Caco-2 (cell line): ENCODE data around the gene ABHD17C. TPM values are rescaled to one million over a fixed set of nuclear protein-coding genes. Genes with fewer than 3 reads are reported as not detected.

ENCODE experiments used
- BruUV-seq: library from RNA; stranded (reverse); fragments of 400-500 nt; replicated peaks from 2 replicates; lab custom pipeline; 2021; lab: Mats Ljungman, UMichigan
- CTCF ChIA-PET: fragments of 300-600 bp; sonication (Branson Sonifier 250); formaldehyde crosslinking; loops from one replicate; lab custom pipeline; 2022; ENCODE audit warnings: antibody characterized with exemption; lab: Charles Lee
- POLR2A ChIA-PET: fragments of 300-600 bp; sonication (Branson Sonifier 250); formaldehyde crosslinking; loops from one replicate; lab custom pipeline; 2022; ENCODE audit warnings: antibody characterized with exemption; lab: Charles Lee
- DNase-seq, 2 experiments: peaks; one replicate each; pipeline versions ENCODE4 v3.0.0 to v3.0.0-alpha.2; 2020 to 2022
- H3K27me3 ChIP-seq: replicated peaks from 2 replicates; pipeline ENCODE4 v1.6.0; 2011; ENCODE audit warnings: low read length; ENCODE audit not compliant: control insufficient read depth, insufficient read depth
- H3K36me3 ChIP-seq: 2 replicates; pipeline ENCODE4 v1.5.1; 2011; ENCODE audit warnings: low read length; ENCODE audit not compliant: control insufficient read depth, insufficient read depth
- H3K4me1 ChIP-seq: fragments of 250-450 bp; sonication (Bioruptor Pico); 2 replicates; pipeline ENCODE4 v1.5.1; 2020; ENCODE audit warnings: mild to moderate bottlenecking
- H3K4me3 ChIP-seq: 2 replicates; pipeline ENCODE4 v1.5.1; 2011; ENCODE audit warnings: low read depth, mild to moderate bottlenecking, control low read depth, low read length
- H3K9me3 ChIP-seq: fragments of 250-450 bp; sonication (Bioruptor Pico); 2 replicates; pipeline ENCODE4 v1.5.1; 2020; ENCODE audit warnings: mild to moderate bottlenecking, moderate library complexity
- H3K27ac Mint-ChIP-seq: one replicate; pipeline ENCODE4 v1.8.0; 2022; ENCODE audit warnings: mixed read lengths; ENCODE audit not compliant: unreplicated experiment
- H3K27me3 Mint-ChIP-seq: one replicate; pipeline ENCODE4 v1.8.0; 2022; ENCODE audit warnings: mixed read lengths; ENCODE audit not compliant: insufficient read depth, unreplicated experiment
- H3K36me3 Mint-ChIP-seq: one replicate; pipeline ENCODE4 v1.8.0; 2022; ENCODE audit warnings: mild to moderate bottlenecking, mixed read lengths; ENCODE audit not compliant: insufficient read depth, unreplicated experiment
- H3K4me1 Mint-ChIP-seq: one replicate; pipeline ENCODE4 v1.8.0; 2022; ENCODE audit warnings: low read depth, mixed read lengths; ENCODE audit not compliant: unreplicated experiment
- H3K4me3 Mint-ChIP-seq: one replicate; pipeline ENCODE4 v1.8.0; 2022; ENCODE audit warnings: mild to moderate bottlenecking, moderate library complexity, mixed read lengths; ENCODE audit not compliant: unreplicated experiment
- H3K9me3 Mint-ChIP-seq: one replicate; pipeline ENCODE4 v1.8.0; 2022; ENCODE audit warnings: mixed read lengths; ENCODE audit not compliant: unreplicated experiment
- CTCF ChIP-seq, 2 experiments: fragments of 200-600 bp in 1 of 2; IDR thresholded peaks; 1 replicate in 1 of 2; 2 replicates in 1 of 2; pipeline versions ENCODE4 v1.5.1 to v1.8.0; 2011 to 2022; ENCODE audit warnings: antibody characterized with exemption in 1 of 2, control low read depth in 1 of 2, inconsistent platforms in 1 of 2, low read depth in 1 of 2, low read length in 1 of 2, mild to moderate bottlenecking in 1 of 2, moderate library complexity in 1 of 2; ENCODE audit not compliant: insufficient read depth in 1 of 2, severe bottlenecking in 1 of 2, unreplicated experiment in 1 of 2
- intact Hi-C: fragments of 100-400 bp; cut with micrococcal nuclease; formaldehyde crosslinking; loops from one replicate; pipeline ENCODE4 v1.10.0; 2022; ENCODE audit not compliant: unreplicated experiment
- total RNA-seq: library from RNA; stranded (reverse); gene quantifications from 2 replicates; pipeline ENCODE4 v1.2.3, GENCODE V29; 2022

ABHD17C gene
- total RNA-seq, 1 experiment from 2014 or later: 25.0 TPM

- Mint-ChIP-seq H3K4me3 (no peak overlapping the region), H3K9me3 (no peaks in the 10 kb centered on the region), H3K36me3 (no peaks in the 10 kb centered on the region), H3K4me1 (no peaks in the 10 kb centered on the region), H3K27me3 (peaks cover 10% of the 10 kb centered on the region), H3K27ac (no peak overlapping the region)
- Histone ChIP-seq H3K36me3 (no peaks in the 10 kb centered on the region), H3K27me3 (no peaks in the 10 kb centered on the region), H3K4me3 (no peak overlapping the region), H3K9me3 (no peaks in the 10 kb centered on the region), H3K4me1 (no peaks in the 10 kb centered on the region)
- DNase-seq: no peak
- no peak for TF ChIP-seq CTCF (IDR thresholded peaks at IDR 0.05; ENCODE audit: insufficient read depth in 1 of 2, low read depth in 1 of 2, low read length in 1 of 2, severe bottlenecking in 1 of 2, unreplicated experiment in 1 of 2)
- POLR2A ChIA-PET: no interaction called here
- no TSS peak for BruUV-seq
- CTCF ChIA-PET: no interaction called here
- intact Hi-C loops: no loop called here
These were observed 103.8 kb downstream of the ABHD17C start for GRCh38 chr15:80798911-80799310.

- H3K4me1 ChIP-seq: no peaks in the 10 kb centered on the region
- intact Hi-C loops: no loop called here
- H3K4me3 ChIP-seq: no peak overlapping the region
- no peaks in the 10 kb centered on the region for H3K9me3 ChIP-seq
- H3K36me3 ChIP-seq: no peaks in the 10 kb centered on the region
- H3K4me3 Mint-ChIP-seq: no peak overlapping the region
- H3K27ac Mint-ChIP-seq: no peak overlapping the region
- BruUV-seq: no TSS peak
- ChIA-PET CTCF (interaction anchor here (0.7 kb wide), 1 partner anchor 237 kb away, joined by 3 read pairs; no protein-coding TSS in a partner anchor), POLR2A (no interaction called here)
- H3K27me3 Mint-ChIP-seq: peaks cover 4% of the 10 kb centered on the region
- no peaks in the 10 kb centered on the region for H3K4me1 Mint-ChIP-seq
- no peaks in the 10 kb centered on the region for H3K36me3 Mint-ChIP-seq
- H3K27me3 ChIP-seq: no peaks in the 10 kb centered on the region
- no peak for DNase-seq
- no peak for TF ChIP-seq CTCF (IDR thresholded peaks at IDR 0.05; ENCODE audit: insufficient read depth in 1 of 2, low read depth in 1 of 2, low read length in 1 of 2, severe bottlenecking in 1 of 2, unreplicated experiment in 1 of 2)
- H3K9me3 Mint-ChIP-seq: no peaks in the 10 kb centered on the region
These were observed 105.0 kb downstream of the ABHD17C start for GRCh38 chr15:80800067-80800466.

- ChIA-PET CTCF (no interaction called here), POLR2A (no interaction called here)
- no peak overlapping the region for H3K4me3 Mint-ChIP-seq
- H3K27me3 Mint-ChIP-seq: peaks cover 2% of the 10 kb centered on the region
- no peak for DNase-seq
- no peaks in the 10 kb centered on the region for H3K9me3 Mint-ChIP-seq
- no TSS peak for BruUV-seq
- no peaks in the 10 kb centered on the region for H3K36me3 Mint-ChIP-seq
- no peaks in the 10 kb centered on the region for H3K4me1 ChIP-seq
- intact Hi-C loops: no loop called here
- TF ChIP-seq CTCF (IDR thresholded peaks at IDR 0.05; ENCODE audit: insufficient read depth in 1 of 2, low read depth in 1 of 2, low read length in 1 of 2, severe bottlenecking in 1 of 2, unreplicated experiment in 1 of 2): no peak
- H3K9me3 ChIP-seq: no peaks in the 10 kb centered on the region
- no peaks in the 10 kb centered on the region for H3K27me3 ChIP-seq
- H3K4me3 ChIP-seq: no peak overlapping the region
- no peaks in the 10 kb centered on the region for H3K36me3 ChIP-seq
- H3K4me1 Mint-ChIP-seq: no peaks in the 10 kb centered on the region
- H3K27ac Mint-ChIP-seq: no peak overlapping the region
These were observed 107.0 kb downstream of the ABHD17C start for GRCh38 chr15:80801891-80802680.
